Measurements from ENCODE around the gene SOCS1.

Gene SOCS1

GRCh38 chr16:11255737-11256660 lies at the start of gene SOCS1:
Gene SOCS1 (minus strand): TSS chr16:11256204. CDS start chr16:11255478, 726 bp downstream.
- Histone ChIP-seq H3F3A (ENCODE audit: low read depth) (no peaks in the 10 kb centered on the region), H3K9me2 (replicated peaks; ENCODE audit: low read depth, low read length) (no peaks in the 10 kb centered on the region), H3K4me1 (ENCODE audit: insufficient read depth, low read length, poor library complexity, severe bottlenecking) (peaks cover 21% of the 10 kb centered on the region), H3K79me2 (ENCODE audit: insufficient read depth, low read length) (peaks cover 29% of the 10 kb centered on the region), H3K27me3 (ENCODE audit: insufficient read depth, low read length, poor library complexity, severe bottlenecking) (no peaks in the 10 kb centered on the region), H3K4me2 (ENCODE audit: low read depth, low read length, poor library complexity, severe bottlenecking) (peak within 1 kb of the TSS; percentile 83), H4K20me1 (ENCODE audit: insufficient read depth, low read length, poor library complexity, severe bottlenecking) (peaks cover 6% of the 10 kb centered on the region), H2AFZ (ENCODE audit: low read length) (peak within 1 kb of the TSS; percentile 86; the same call in 1 of the 2 replicates), H3K9ac (ENCODE audit: low read depth, low read length, poor library complexity, severe bottlenecking) (peak within 1 kb of the TSS; percentile 75), H3K9me3 (ENCODE audit: insufficient read depth, low read depth, low read length) (no peaks in the 10 kb centered on the region), H3K4me3 (ENCODE audit: low read length, poor library complexity, severe bottlenecking) (peak within 1 kb of the TSS; percentile 87), H3K36me3 (ENCODE audit: insufficient read depth, low read length) (no peaks in the 10 kb centered on the region)
- no peak for TF ChIP-seq EZH2phosphoT487 (IDR thresholded peaks at IDR 0.05; ENCODE audit: borderline replicate concordance)
- peak; percentile 51 for TF ChIP-seq CTCF (conservative IDR thresholded peaks at IDR 0.05; ENCODE audit: low read length)

GRCh38 chr16:11303405-11304138 lies 47.6 kb upstream of the SOCS1 start:
- H3K9me2 ChIP-seq (replicated peaks; ENCODE audit: low read depth, low read length), result no peaks in the 10 kb centered on the region
- TF ChIP-seq CTCF (conservative IDR thresholded peaks at IDR 0.05; ENCODE audit: low read length) (no peak), EZH2phosphoT487 (IDR thresholded peaks at IDR 0.05; ENCODE audit: borderline replicate concordance) (no peak)
- H3K27me3 ChIP-seq (ENCODE audit: insufficient read depth, low read length, poor library complexity, severe bottlenecking), result no peaks in the 10 kb centered on the region
- H3K79me2 ChIP-seq (ENCODE audit: insufficient read depth, low read length), result no peaks in the 10 kb centered on the region
- no peaks in the 10 kb centered on the region for H3F3A ChIP-seq (ENCODE audit: low read depth)
- no peak overlapping the region for H3K4me2 ChIP-seq (ENCODE audit: low read depth, low read length, poor library complexity, severe bottlenecking)
- H3K9ac ChIP-seq (ENCODE audit: low read depth, low read length, poor library complexity, severe bottlenecking), result no peak overlapping the region
- no peaks in the 10 kb centered on the region for H3K36me3 ChIP-seq (ENCODE audit: insufficient read depth, low read length)
- H3K9me3 ChIP-seq (ENCODE audit: insufficient read depth, low read depth, low read length), result no peaks in the 10 kb centered on the region
- no peak overlapping the region for H2AFZ ChIP-seq (ENCODE audit: low read length)
- H4K20me1 ChIP-seq (ENCODE audit: insufficient read depth, low read length, poor library complexity, severe bottlenecking), result no peaks in the 10 kb centered on the region
- peaks cover 7% of the 10 kb centered on the region for H3K4me1 ChIP-seq (ENCODE audit: insufficient read depth, low read length, poor library complexity, severe bottlenecking)
- H3K4me3 ChIP-seq (ENCODE audit: low read length, poor library complexity, severe bottlenecking), result no peak overlapping the region

- Histone ChIP-seq H2AFZ (ENCODE audit: low read length) (no peak overlapping the region), H4K20me1 (ENCODE audit: insufficient read depth, low read length, poor library complexity, severe bottlenecking) (no peaks in the 10 kb centered on the region), H3K79me2 (ENCODE audit: insufficient read depth, low read length) (no peaks in the 10 kb centered on the region), H3K9me3 (ENCODE audit: insufficient read depth, low read depth, low read length) (no peaks in the 10 kb centered on the region), H3K4me1 (ENCODE audit: insufficient read depth, low read length, poor library complexity, severe bottlenecking) (peaks cover 10% of the 10 kb centered on the region), H3F3A (ENCODE audit: low read depth) (no peaks in the 10 kb centered on the region), H3K4me3 (ENCODE audit: low read length, poor library complexity, severe bottlenecking) (no peak overlapping the region), H3K4me2 (ENCODE audit: low read depth, low read length, poor library complexity, severe bottlenecking) (no peak overlapping the region), H3K36me3 (ENCODE audit: insufficient read depth, low read length) (no peaks in the 10 kb centered on the region), H3K27me3 (ENCODE audit: insufficient read depth, low read length, poor library complexity, severe bottlenecking) (no peaks in the 10 kb centered on the region), H3K9me2 (replicated peaks; ENCODE audit: low read depth, low read length) (no peaks in the 10 kb centered on the region), H3K9ac (ENCODE audit: low read depth, low read length, poor library complexity, severe bottlenecking) (no peak overlapping the region)
- TF ChIP-seq EZH2phosphoT487 (IDR thresholded peaks at IDR 0.05; ENCODE audit: borderline replicate concordance) (no peak), CTCF (conservative IDR thresholded peaks at IDR 0.05; ENCODE audit: low read length) (no peak)
These were observed 47.0 kb upstream of the SOCS1 start for GRCh38 chr16:11302977-11303376.

Measured in Loucy (cell line).